GM21576 (cell line): ENCODE data around the gene SYNC.
"Not testable (repeated sequence)": the region's sequence is repeated elsewhere in the genome, so short reads cannot be mapped to it uniquely, and the experiment has no call there.

Source experiments
- ATAC-seq: cut with Tn5 transposase; IDR thresholded peaks from one replicate; pipeline ENCODE4 v1.9.1; 2021; ENCODE audit warnings: mild to moderate bottlenecking, moderate library complexity; ENCODE audit not compliant: unreplicated experiment

The SYNC gene

GRCh38 chr1:32647308-32648134 lies 55.0 kb downstream of the SYNC start:
- no peak for ATAC-seq

- no peak for ATAC-seq
These were observed 58.1 kb downstream of the SYNC start for GRCh38 chr1:32644426-32644825.

- ATAC-seq, result not testable (repeated sequence)
These were observed 60.2 kb downstream of the SYNC start for GRCh38 chr1:32642292-32642827.

GRCh38 chr1:32639489-32640075 lies 63.0 kb downstream of the SYNC start:
- no peak for ATAC-seq

- ATAC-seq, result no peak
These were observed 65.5 kb downstream of the SYNC start for GRCh38 chr1:32636914-32637645.

- no peak for ATAC-seq
These were observed 66.9 kb downstream of the SYNC start for GRCh38 chr1:32635508-32636277.

DNA sequence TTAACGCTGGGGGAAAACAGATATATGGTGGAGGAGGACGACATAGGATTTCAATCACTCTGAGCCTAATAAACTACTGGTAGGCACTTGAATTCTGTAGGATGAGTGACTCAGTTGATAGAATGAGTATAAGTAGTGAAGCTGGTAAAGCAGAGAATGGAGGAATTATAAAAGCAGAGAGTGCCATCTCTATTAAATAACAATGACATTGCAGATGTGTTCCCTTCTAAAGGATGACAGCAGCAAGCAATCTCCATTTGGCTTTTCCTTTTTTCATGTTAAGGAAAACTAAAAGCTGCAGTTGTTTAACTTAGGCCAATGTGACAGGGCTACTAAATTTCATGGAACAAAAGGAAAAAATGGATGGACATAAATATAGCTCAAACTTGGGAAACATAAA lies 69.7 kb downstream of the SYNC start:
- no peak for ATAC-seq

GRCh38 chr1:32630173-32630572 lies 72.4 kb downstream of the SYNC start:
- ATAC-seq, result not testable (repeated sequence)
